Occipital lobe (tissue), 2 donors: ENCODE data around the gene PIEZO2. TPM values are rescaled to one million over a fixed set of nuclear protein-coding genes. Genes with fewer than 3 reads are reported as not detected.
"Not testable (repeated sequence)": the region's sequence is repeated elsewhere in the genome, so short reads cannot be mapped to it uniquely, and the experiment has no call there.

Source experiments
- DNase-seq: peaks from one replicate; lab custom pipeline; 2025; lab: John Stamatoyannopoulos, UW
- total RNA-seq: library from RNA; depleted of rRNA; stranded (reverse); fragments of >200 nt; gene quantifications from one replicate; pipeline ENCODE4 v1.2.3, GENCODE V29; 2014

The PIEZO2 gene
- total RNA-seq, 1 donor from 2014 or later = 8.0 TPM

DNA sequence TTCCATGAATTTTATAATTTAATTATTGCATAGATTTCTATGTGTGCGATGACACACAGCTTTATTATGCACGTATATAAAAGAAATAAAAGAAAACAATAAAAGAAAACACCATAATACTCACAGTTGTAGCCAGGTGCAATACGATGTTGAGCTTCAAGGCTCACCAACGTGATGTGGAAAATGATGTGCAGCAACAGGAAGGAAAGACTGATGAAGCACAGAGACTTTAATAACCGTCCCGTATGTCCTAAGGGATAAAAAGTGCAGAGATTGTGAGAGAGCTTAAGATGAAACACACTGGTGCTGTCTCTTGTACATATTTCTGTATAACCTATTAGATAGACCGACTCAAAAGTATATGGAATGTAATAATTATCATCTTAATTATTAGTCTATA is 170.0 kb downstream of the PIEZO2 start:
- no peak for DNase-seq

DNA sequence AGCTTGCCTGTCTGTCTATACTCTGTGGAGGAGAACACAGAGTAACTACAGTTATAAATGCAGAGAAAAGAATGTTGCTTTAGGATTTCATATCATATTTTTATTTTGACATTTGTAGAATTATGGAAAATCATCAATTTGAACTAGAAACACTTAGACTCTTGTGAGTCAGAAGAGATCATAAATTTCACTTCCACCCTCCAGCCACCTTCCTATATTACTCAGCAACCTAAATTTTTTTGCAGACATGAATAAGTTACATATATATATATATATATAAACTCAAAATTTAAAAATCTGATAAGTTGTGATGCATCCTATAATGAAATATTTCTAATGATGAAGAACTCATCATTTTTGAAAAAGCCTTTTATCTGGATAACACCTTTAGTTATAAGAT is 172.3 kb downstream of the PIEZO2 start:
- DNase-seq = no peak

DNA sequence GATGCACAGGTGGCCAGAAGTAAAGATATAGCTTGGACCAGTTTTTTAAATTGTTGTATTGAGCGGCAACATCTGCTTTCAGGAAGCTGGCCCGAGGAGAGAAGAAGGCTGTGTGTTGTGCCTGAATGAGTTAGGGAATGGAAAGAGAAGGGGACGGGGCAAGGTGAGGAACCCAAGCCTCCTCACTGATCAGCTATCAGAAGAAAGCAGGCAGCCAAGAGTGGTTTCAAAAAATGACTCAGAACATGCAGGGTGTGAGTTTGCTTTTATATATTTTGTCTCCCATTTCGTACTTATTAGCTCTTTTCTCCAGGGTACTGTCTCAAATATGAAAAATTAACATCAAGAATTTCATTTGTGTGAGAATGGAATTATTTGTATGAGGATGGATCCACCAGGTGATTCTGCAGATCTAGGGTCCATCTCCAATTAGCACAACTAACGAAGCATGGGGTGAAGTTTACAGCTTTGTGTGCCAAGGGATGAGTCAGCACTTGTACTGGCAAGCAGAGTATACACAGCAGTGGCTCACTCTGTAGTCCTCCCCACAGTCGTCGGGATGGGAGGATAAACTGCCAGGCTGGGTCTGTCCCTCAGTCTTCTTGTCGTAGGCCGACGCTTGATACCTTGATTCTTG is 175.7 kb downstream of the PIEZO2 start:
- DNase-seq = no peak

DNA sequence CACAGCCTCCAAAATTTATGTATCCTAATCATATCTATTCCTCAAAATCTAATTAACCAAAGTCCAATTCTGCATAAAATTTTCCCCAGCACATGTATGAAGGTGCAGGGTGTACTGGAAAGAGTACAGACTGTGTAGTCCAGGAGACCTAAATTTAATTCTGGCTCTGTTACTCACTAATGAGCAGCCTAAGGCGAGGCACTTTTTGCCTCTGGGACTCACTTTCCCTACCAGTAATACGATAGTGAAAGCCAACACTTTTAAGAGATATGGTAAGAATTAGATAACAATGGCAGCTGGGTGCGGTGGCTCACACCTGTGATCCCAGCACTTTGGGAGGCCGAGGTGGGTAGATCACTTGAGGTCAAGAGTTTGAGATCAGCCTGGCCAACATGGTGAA is 177.7 kb downstream of the PIEZO2 start:
- DNase-seq = no peak

DNA sequence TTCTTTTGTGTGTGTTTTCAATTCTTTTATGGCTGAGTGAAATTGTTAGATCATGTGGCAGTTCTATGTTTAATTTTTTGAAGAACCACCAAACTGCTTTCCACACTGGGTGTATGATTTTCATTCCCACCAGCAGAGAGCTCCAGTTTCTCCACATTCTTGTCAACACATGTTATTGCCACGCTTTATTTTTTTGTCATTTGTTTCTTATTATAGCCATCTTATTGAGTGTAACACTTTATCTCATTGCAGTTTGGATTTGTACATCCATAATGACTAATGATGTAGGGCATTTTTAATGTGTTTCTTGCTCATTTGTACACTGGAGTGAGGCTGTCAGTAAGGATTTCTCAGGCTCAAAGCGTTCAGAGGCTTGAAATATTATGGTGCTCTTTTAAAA is 184.2 kb downstream of the PIEZO2 start:
- no peak for DNase-seq

DNA sequence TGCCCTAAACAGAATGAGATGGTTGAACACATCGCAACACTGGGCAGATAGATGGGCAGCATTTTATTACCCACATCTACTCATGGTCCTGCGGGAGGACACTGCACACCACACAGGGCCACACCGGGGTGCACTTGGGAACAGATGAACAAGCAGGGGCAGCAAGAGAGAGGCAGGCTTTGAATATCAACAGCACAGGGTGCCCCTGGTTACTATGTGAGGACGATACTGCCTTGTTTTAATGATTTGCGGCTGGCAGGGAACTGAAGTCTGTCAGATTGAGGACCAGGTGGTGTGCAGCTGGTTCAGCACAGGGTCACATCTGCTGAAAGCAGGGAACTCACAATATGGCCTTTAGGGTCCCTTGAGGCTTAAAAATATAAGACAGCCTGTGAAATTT is 195.7 kb downstream of the PIEZO2 start:
- no peak for DNase-seq

DNA sequence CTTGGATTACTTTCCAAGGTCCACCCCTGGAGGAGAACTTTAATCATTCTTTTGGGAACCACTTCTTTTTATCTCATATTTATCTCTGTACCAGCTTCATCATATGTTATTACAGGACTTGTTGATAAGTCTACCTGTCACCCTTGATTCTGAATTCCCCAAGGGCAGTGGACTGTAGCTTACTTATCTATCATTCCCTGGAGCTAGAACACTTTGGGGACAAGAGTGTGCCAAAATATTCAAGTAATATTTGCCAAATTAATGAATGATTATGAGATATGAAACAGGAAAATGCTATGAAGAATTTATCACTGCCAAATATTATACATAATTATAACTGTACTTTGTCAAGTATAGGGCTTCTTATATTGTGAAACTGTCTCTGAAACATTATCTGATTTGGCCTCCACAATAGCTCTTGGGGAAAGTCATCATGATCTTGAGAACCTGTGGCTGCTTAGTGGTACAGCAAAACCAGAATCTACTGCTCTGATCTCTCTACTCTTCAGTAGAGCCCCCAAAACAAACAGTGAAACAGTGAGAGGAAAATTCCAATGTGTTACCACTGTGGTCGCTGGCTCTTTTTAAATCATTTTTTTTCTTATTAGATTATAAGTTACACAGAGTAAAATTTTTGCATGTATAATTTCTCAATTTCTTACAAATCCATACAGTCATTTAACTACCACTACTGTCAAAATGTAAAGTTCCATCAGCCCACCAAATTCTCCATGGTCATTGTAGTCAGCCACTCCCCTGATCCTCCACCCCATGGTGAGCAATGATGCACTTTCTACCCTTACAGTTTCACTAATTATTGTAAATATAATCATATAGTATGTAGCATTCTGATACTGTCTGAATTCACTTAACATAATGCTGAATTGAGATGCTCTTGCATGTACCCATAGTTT is 197.5 kb downstream of the PIEZO2 start:
- DNase-seq = no peak

DNA sequence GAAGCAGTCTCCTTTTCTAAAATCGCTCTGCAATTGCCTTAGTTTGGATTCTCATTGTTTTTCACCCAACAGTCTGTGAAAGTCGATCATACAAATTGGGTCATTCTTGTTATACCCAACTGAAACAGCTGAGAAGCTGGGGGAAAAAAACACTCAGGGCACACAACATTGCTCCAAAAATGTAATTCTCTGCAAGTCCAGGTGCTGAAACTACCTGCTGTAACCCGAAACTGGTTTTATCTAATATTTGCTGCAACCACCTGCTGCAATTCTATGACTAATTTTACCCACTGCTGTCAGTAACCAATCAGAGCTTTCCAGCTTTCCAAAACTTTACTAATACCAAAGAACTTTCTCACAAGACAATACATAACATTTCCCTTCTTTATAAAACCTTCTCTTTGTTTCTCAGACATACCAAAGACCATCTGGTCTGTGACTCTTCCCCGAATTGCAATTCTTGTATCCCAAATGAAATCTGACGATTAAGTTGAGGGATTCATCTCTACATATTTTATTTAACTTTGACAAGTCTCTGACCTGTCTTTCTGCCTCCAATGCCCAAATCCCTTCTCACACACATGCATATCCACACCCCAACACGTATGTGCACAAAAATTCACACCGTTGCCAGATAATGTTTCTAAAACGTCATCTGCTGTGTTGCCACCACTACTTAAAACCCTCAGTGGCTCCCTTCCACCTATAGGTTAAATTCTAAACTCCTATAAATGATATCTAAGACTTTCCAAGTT is 198.3 kb downstream of the PIEZO2 start:
- no peak for DNase-seq

DNA sequence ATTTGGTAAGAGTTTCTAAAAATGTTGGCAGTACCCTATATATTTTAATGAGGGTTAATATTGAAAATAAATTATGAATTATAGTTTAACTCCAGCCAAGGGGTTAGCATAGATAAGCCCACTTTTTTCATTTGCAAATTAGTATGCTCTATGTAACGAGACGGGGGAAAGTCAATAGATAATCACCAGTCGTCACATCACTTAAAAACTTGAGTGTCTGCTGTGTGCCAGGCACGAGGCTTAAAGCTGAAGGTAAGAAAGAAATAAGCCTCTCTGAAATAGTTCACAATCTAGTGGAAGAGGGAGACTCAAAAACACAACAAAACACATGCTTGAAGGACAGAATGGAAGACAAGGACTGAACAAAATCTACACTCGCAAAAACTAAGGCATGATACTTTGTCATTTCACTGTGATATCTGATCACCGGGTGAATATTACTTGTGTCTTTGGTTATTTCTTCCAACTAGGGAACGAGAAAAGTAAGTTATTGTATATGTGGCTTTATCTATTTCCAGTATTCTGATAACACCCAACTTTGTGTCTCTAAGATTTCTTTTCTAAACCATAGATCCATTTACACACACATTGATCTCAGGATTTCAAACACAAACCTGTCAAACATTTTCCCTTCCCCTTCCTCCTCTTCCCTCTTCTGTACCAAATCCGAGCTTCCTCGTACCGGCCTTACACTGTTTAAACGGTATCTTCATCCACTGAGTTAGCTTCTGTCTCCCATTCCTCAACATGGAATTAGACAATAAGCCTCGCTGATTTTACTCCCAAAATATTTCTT is 199.1 kb downstream of the PIEZO2 start:
- no peak for DNase-seq

DNA sequence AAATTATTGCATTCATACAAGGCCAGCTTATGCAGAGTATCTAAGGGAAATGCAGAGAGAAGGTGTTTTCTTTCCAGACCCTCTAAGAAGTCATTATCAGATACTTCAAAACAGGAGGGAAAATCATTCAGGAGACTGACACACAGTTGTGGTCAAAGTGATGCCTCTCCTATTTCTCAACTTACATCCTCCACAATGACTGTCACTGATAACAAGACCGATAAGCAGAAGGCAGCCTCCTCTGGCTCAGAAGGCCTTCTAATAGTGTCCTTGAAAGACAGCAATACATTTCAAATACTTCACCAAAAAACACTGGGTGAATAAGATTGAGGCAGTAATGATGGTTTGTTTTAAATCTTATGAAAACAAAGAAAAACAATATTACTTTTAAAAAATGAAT is 199.7 kb downstream of the PIEZO2 start:
- DNase-seq = no peak

DNA sequence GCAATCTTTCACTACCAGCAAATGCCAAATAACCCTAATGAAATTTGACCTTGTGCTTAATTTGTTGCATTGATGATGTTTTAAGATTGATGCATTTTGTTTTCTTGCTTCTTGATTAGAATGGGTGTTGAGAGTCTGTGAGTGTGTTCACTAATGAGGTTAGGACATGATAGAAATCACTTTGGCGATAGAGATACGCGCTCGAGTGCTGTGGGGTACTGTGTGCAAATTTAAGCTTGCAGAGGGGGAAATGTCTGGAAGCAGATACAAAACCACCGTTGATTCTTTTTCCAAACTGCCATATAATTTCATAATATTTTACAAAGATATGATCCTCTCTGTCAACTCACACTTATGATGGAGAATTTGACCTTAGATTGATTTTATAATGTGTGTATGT is 200.9 kb downstream of the PIEZO2 start:
- DNase-seq = no peak

DNA sequence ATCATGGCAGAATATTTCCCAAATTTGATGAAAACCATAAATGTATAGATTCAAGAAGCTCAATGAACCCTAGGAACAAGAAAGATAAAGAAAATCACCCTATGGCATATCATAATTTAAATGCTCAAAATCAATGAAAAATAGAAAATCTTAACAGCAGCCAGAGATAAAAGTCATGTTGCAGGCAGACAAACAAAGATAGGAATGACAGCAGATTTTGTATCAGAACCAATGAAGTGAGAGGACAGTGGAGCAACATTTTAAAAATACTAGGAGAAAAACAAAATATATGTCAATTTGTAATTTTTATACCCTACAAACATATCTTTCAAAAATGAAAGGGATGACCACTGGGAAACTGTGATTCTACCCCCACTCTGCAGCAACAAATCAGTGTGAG is 203.3 kb downstream of the PIEZO2 start:
- no peak for DNase-seq

DNA sequence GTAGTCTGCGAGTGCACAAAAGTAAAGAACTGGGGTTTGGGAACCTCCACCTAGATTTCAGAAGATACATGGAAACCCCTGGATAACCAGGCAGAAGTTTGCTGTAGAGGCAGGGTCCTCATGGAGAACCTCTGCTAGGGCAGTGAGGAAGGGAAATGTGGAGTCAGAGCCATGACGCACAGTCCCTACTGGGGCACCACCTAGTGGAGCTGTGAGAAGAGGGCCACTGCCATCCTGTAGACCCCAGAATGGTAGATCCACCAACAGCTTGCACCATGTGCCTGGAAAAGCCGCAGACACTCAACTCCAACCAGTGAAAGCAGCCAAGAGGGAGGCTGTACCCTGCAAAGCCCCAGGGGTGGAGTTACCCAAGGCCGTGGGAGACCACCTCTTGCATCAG is 206.4 kb downstream of the PIEZO2 start:
- no peak for DNase-seq

DNA sequence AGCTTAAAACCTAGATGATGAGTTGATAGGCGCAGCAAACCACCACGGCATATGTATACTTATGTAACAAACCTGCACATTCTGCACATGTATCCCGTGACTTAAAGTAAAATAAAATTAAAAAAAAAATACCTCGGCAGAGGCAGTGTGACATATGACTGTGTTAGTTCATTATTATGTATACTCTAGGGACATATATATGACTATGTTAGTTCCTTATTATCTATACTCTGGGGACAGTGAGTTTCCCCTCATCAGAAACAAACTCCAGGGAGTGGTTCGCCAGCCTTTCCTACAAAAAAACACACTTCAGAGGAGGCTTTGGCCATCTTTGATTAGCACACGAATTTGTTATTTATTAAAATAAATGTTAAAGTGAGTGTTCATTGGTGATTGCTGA is 209.5 kb downstream of the PIEZO2 start:
- DNase-seq = no peak

DNA sequence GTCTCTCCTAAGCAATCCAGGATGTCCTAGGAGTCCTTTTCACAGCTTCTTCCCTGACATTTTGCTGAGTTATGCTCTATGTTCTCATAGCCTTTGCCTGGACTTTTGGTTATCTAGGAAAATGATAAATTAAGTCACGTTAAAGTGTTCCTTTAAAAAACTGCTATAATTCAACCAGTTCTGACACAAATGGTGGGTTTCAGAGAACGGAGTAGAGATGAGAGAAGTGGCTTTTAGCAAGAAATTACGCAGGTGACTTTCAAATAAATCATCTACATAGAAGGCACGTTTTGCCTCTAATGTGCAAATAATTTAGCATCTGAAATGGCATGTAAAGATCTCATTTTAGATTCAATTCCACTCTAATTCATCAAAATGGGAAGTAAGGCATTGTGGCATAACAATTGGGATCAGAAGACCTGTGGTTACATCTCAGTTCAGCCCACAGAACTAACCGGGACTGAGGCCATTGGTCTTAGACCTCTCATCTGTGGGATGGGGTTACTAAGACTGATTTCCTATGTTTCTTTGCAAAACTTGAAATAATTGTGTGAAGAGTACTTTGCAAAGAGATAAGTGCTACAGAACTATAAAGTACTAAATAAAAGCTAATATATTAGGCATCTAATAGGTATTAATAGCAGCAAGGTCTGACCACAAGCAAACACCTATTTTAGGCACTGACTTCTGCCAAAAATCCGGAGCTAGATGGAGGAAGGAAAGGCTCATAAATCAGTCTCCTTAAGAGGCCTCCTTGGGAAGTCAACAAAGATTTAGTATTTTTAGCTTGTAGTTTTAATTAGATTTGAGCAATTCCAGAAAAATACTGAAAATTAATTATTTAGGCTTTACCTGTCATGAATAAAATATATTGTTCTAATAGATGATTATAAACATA is 211.4 kb downstream of the PIEZO2 start:
- no peak for DNase-seq

DNA sequence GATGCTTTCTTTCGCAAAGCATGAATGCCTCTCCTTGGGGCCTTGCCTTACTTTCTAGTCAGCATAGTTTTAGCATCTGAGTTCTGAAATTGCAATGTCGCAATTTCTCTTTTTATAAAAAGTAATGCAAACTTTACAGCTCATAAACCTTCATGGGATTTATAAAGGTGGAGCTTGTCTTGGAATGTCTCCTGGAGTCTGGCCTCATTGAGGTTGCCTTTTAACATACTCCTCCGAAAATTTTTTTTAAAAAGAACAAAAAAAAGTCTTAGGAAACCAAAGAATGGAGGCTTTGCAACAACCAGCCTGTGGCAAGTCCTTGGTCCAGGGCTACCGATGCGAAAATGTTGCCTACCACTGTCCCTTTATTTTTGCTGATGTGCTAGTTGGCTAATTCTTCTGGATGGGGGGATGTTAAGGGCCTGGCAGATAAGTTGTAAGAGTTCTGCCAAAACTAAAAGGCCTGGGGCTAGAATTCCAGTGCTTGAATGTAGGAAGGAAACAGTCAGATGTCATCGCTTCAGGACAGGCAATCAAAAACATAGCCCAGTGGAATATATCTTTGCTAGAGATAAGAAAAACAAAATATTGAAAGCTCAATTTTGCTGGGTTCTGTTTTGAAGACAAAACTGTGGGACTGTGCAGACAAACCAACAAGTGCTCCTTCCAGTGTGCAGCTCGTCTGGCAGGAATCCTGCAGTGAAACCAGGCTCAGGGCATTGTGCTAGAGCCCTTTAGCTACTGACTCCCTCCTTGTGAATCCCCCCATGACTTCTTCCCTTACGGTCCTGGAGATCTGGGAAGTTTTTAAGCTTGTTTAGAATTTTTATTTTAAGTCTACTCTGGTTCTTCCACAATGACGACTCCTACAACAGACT is 213.0 kb downstream of the PIEZO2 start:
- DNase-seq = no peak

DNA sequence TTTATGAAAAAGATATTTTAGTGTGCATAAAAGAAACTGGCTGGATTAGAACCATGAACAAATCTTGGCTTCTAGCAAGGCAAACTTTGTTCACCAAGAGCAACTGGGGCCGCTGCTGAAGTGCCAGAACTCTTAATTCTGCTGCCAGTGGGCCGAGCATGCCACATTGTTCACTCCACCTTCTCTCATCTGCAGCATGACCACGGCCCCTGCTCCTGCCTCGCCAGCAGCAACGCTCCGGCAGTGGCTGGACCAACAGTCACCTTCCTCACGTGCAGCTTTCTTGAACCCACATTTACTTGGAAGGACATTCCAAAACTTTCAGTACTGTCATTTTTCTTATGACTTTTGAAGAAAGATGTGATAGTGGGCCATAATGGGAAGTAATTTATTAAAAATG is 213.8 kb downstream of the PIEZO2 start:
- DNase-seq = no peak

DNA sequence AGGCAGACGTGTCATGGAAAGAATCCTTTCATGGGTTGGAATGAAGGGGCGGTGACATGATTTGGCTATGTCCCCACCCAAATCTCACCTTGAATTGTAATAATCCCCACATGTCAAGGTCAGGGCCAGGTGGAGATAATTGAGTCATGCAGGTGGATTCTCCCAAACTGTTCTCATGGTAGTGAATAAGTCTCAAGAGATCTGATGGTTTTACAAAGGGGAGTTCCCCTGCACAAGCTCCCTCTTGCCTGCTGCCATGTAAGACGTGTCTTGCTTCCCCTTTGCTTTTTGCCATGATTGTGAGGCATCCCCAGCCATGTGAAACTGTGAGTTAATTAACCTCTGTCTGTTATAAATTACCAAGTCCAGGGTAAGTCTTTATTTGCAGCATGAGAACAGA is 215.7 kb downstream of the PIEZO2 start:
- not testable (repeated sequence) for DNase-seq

DNA sequence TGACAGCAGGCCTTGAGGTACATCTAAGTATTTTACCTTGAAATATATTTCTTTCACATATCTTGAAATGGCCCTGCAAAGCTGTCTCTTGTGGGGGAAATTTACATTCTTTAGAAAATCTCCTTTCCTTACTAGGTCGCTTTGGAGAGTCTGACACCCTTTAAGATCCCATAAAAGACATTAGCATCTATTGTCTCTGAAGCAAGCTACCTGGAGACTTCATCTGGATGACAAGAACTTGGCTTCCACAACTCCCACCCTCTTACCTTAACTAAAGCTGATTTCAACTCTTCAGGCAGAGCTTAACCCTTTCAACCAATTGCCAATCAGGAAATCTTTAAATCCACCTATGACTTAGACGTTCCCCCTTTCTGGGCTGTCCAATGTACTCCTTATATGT is 219.3 kb downstream of the PIEZO2 start:
- DNase-seq = no peak
